DND-41 (cell line): ENCODE measurements around the gene TMEM91.

ENCODE experiments used
- EZH2 ChIP-seq: IDR thresholded peaks from 3 replicates; pipeline ENCODE4 v1.6.1; 2012; ENCODE audit warnings: borderline replicate concordance, low read depth, mild to moderate bottlenecking, moderate library complexity, low read length, inconsistent platforms; ENCODE audit not compliant: severe bottlenecking
- TF ChIP-seq, protein P1 (sequence below): IDR thresholded peaks from 2 replicates; pipeline ENCODE4 v1.5.1; 2012; ENCODE audit warnings: borderline replicate concordance, low read length, moderate library complexity, mild to moderate bottlenecking; ENCODE audit not compliant: poor library complexity, severe bottlenecking; ENCODE audit errors: extremely low read depth

- TF ChIP-seq, protein P1, sequence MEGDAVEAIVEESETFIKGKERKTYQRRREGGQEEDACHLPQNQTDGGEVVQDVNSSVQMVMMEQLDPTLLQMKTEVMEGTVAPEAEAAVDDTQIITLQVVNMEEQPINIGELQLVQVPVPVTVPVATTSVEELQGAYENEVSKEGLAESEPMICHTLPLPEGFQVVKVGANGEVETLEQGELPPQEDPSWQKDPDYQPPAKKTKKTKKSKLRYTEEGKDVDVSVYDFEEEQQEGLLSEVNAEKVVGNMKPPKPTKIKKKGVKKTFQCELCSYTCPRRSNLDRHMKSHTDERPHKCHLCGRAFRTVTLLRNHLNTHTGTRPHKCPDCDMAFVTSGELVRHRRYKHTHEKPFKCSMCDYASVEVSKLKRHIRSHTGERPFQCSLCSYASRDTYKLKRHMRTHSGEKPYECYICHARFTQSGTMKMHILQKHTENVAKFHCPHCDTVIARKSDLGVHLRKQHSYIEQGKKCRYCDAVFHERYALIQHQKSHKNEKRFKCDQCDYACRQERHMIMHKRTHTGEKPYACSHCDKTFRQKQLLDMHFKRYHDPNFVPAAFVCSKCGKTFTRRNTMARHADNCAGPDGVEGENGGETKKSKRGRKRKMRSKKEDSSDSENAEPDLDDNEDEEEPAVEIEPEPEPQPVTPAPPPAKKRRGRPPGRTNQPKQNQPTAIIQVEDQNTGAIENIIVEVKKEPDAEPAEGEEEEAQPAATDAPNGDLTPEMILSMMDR, result no peak
- no peak for TF ChIP-seq EZH2
Measured at GRCh38 chr19:41397086-41398049, 21.0 kb downstream of the TMEM91 start, which contains the start of the genes BCKDHA and EXOSC5.
